CD14-positive monocyte (primary cell): ENCODE data around the gene SLC32A1. TPM values are rescaled to one million over a fixed set of nuclear protein-coding genes. Genes with fewer than 3 reads are reported as not detected.
A peak's percentile ranks its signal among the peaks of the same experiment; 100 is the strongest.

Experiments
- DNase-seq, 3 donors: peaks; one replicate each; pipeline ENCODE4 v3.0.0-alpha.2; 2011 to 2022
- H2AFZ ChIP-seq: 2 replicates; pipeline ENCODE4 v1.6.0; 2012; ENCODE audit warnings: mild to moderate bottlenecking, low read depth, low read length, inconsistent platforms; ENCODE audit not compliant: insufficient read depth, poor library complexity, severe bottlenecking
- H3K27ac ChIP-seq, 2 donors: 1 replicate in 1 of 2; 2 replicates in 1 of 2; pipeline ENCODE4 v1.5.1; 2012 to 2013; ENCODE audit warnings: low read length in 2 of 2, control low read depth in 1 of 2, inconsistent platforms in 1 of 2, low read depth in 1 of 2, mild to moderate bottlenecking in 1 of 2
- H3K27me3 ChIP-seq, 2 donors: one replicate each; pipeline versions ENCODE4 v1.6.0 to v1.6.1; 2011 to 2013; ENCODE audit warnings: low read length in 2 of 2; ENCODE audit not compliant: control insufficient read depth in 2 of 2, insufficient read depth in 2 of 2
- H3K36me3 ChIP-seq, 2 donors: replicated peaks in 1 of 2; 1 replicate in 1 of 2; 2 replicates in 1 of 2; pipeline versions ENCODE4 v1.5.1 to v1.6.1; 2012 to 2013; ENCODE audit warnings: low read length in 2 of 2, control low read depth in 1 of 2, inconsistent platforms in 1 of 2, mild to moderate bottlenecking in 1 of 2; ENCODE audit not compliant: insufficient read depth in 2 of 2, control insufficient read depth in 1 of 2
- H3K4me1 ChIP-seq, 2 donors: 1 replicate in 1 of 2; 2 replicates in 1 of 2; pipeline versions ENCODE4 v1.5.1 to v1.6.1; 2012 to 2013; ENCODE audit warnings: low read length in 2 of 2, control low read depth in 1 of 2, inconsistent platforms in 1 of 2, mild to moderate bottlenecking in 1 of 2, moderate library complexity in 1 of 2; ENCODE audit not compliant: insufficient read depth in 2 of 2, control insufficient read depth in 1 of 2
- H3K4me2 ChIP-seq: replicated peaks from 2 replicates; pipeline ENCODE3; 2012; ENCODE audit warnings: low read length, moderate library complexity, mild to moderate bottlenecking; ENCODE audit not compliant: poor library complexity, severe bottlenecking; ENCODE audit errors: extremely low read depth
- H3K4me3 ChIP-seq, 3 experiments: fragments of 200-600 bp in 1 of 3; sonication (generic) in 1 of 3; replicated peaks in 1 of 3; 1 replicate in 2 of 3; 2 replicates in 1 of 3; pipeline ENCODE4 v1.5.1; 2011 to 2013; ENCODE audit warnings: low read length in 3 of 3, mild to moderate bottlenecking in 3 of 3, control low read depth in 2 of 3, low read depth in 2 of 3, inconsistent platforms in 1 of 3, moderate library complexity in 1 of 3
- H3K79me2 ChIP-seq: 2 replicates; pipeline ENCODE4 v1.6.0; 2012; ENCODE audit warnings: mild to moderate bottlenecking, control low read depth, inconsistent platforms, low read length, moderate library complexity; ENCODE audit not compliant: insufficient read depth
- H3K9ac ChIP-seq: 2 replicates; pipeline ENCODE4 v1.6.0; 2017; ENCODE audit warnings: low read length, mild to moderate bottlenecking; ENCODE audit not compliant: insufficient read depth, poor library complexity, severe bottlenecking
- H3K9me3 ChIP-seq, 2 donors: replicated peaks in 1 of 2; 1 replicate in 1 of 2; 2 replicates in 1 of 2; pipeline versions ENCODE4 v1.5.1 to v1.6.1; 2012 to 2013; ENCODE audit warnings: low read length in 2 of 2, control low read depth in 1 of 2; ENCODE audit not compliant: control insufficient read depth in 1 of 2, insufficient read depth in 1 of 2
- H4K20me1 ChIP-seq: 2 replicates; pipeline ENCODE4 v1.6.0; 2012; ENCODE audit warnings: mild to moderate bottlenecking, low read length, control low read depth, moderate library complexity; ENCODE audit not compliant: insufficient read depth
- H3K27ac Mint-ChIP-seq, 7 donors: one replicate each; pipeline ENCODE4 v1.8.0; 2020; ENCODE audit warnings: mild to moderate bottlenecking in 7 of 7, mixed read lengths in 7 of 7, moderate library complexity in 6 of 7, inconsistent platforms in 2 of 7
- H3K27me3 Mint-ChIP-seq, 3 donors: one replicate each; pipeline ENCODE4 v1.8.0; 2021 to 2022; ENCODE audit warnings: low read depth in 3 of 3, mild to moderate bottlenecking in 3 of 3, mixed read lengths in 3 of 3, moderate library complexity in 3 of 3, inconsistent platforms in 1 of 3
- H3K36me3 Mint-ChIP-seq, 2 donors: one replicate each; pipeline ENCODE4 v1.8.0; 2020; ENCODE audit warnings: mixed read lengths in 2 of 2, inconsistent platforms in 1 of 2, mild to moderate bottlenecking in 1 of 2
- H3K4me1 Mint-ChIP-seq: one replicate; pipeline ENCODE4 v1.8.0; 2020; ENCODE audit warnings: mild to moderate bottlenecking, mixed read lengths
- H3K4me3 Mint-ChIP-seq, 2 donors: one replicate each; pipeline ENCODE4 v1.8.0; 2020; ENCODE audit warnings: mild to moderate bottlenecking in 2 of 2, mixed read lengths in 2 of 2, moderate library complexity in 1 of 2
- H3K9me3 Mint-ChIP-seq, 7 donors: one replicate each; pipeline ENCODE4 v1.8.0; 2020 to 2022; ENCODE audit warnings: mixed read lengths in 7 of 7, mild to moderate bottlenecking in 6 of 7, moderate library complexity in 6 of 7, inconsistent platforms in 2 of 7
- CTCF ChIP-seq: fragments of 200-600 bp; IDR thresholded peaks from one replicate; pipeline ENCODE4 v1.8.0; 2022; ENCODE audit warnings: antibody characterized with exemption, mild to moderate bottlenecking
- WGBS: methylation state at CpG from one replicate; pipeline ENCODE4 v1.1.5; 2013; ENCODE audit warnings: missing lambda C conversion rate; ENCODE audit not compliant: insufficient coverage; 5-methylcytosine and 5-hydroxymethylcytosine counted together
- intact Hi-C, 2 donors: fragments of 100-400 bp; cut with micrococcal nuclease; formaldehyde crosslinking; loops; one replicate each; pipeline versions ENCODE4 v1.15.0 to v1.15.1; 2023
- polyA plus RNA-seq, 3 donors: library from polyadenylated mRNA; depleted of rRNA in 1 of 3; unstranded in 2 of 3; stranded (reverse) in 1 of 3; fragments of 300-500 nt in 2 of 3; fragments of >200 nt in 1 of 3; fragmentation: Illumina TruSeq in 2 of 3; gene quantifications; 1 replicate in 2 of 3; 2 replicates in 1 of 3; pipeline ENCODE4 v1.2.3, GENCODE V29; 2012 to 2021

Gene SLC32A1
- polyA plus RNA-seq, 3 donors: not detected

- 8% methylated on average over 40 of the region's 41 CpGs for WGBS
- Histone ChIP-seq H3K9ac (no peak overlapping the region), H3K27me3 (peaks cover 80 to 96% of the 10 kb centered on the region in 2 donors), H3K4me1 (peaks cover 8 to 12% of the 10 kb centered on the region in 2 donors), H2AFZ (peak overlapping the region; percentile 67), H3K79me2 (no peaks in the 10 kb centered on the region), H3K4me3 (peak overlapping the region in 1 of 3 experiments; percentile 69), H3K9me3 (peaks cover 5 to 47% of the 10 kb centered on the region in 2 donors), H3K36me3 (no peaks in the 10 kb centered on the region), H3K27ac (no peak overlapping the region), H3K4me2 (peak overlapping the region; percentile 76), H4K20me1 (no peaks in the 10 kb centered on the region)
- intact Hi-C loops: no loop called here
- DNase-seq: no peak
- Mint-ChIP-seq H3K4me1 (peaks cover 37% of the 10 kb centered on the region), H3K27ac (peak overlapping the region in 2 of 7 donors; percentile 29 to 35), H3K4me3 (peak overlapping the region; percentile 31 to 80), H3K9me3 (peaks cover 0 to 41% (median 18%) of the 10 kb centered on the region in 7 donors), H3K36me3 (peaks cover 3 to 20% of the 10 kb centered on the region in 2 donors), H3K27me3 (peaks cover 93 to 98% (median 96%) of the 10 kb centered on the region in 3 donors)
- TF ChIP-seq CTCF: no peak
These were observed 6.1 kb downstream of the SLC32A1 start for GRCh38 chr20:38730167-38730988.

GRCh38 chr20:38730989-38731737, 6.9 kb downstream of the SLC32A1 start:
- WGBS: under 1% methylated on average over 30 of the region's 40 CpGs
- Mint-ChIP-seq H3K27ac (peak overlapping the region in 1 of 7 donors; percentile 29), H3K4me3 (peak overlapping the region; percentile 68 to 80), H3K36me3 (peaks cover 3 to 20% of the 10 kb centered on the region in 2 donors), H3K4me1 (peaks cover 31% of the 10 kb centered on the region), H3K9me3 (peaks cover 0 to 41% (median 14%) of the 10 kb centered on the region in 7 donors), H3K27me3 (peaks cover 93 to 98% (median 94%) of the 10 kb centered on the region in 3 donors)
- peak overlapping the region; percentile 67 for H2AFZ ChIP-seq
- peak; percentile 54 to 68 (median 57) for DNase-seq
- no peaks in the 10 kb centered on the region for H4K20me1 ChIP-seq
- no peak overlapping the region for H3K9ac ChIP-seq
- intact Hi-C loops: no loop called here
- H3K9me3 ChIP-seq: peaks cover 0 to 39% of the 10 kb centered on the region in 2 donors
- peak overlapping the region; percentile 76 for H3K4me2 ChIP-seq
- peak overlapping the region; percentile 16 to 69 (median 22) for H3K4me3 ChIP-seq
- TF ChIP-seq CTCF: peak; percentile 99
- H3K4me1 ChIP-seq: peaks cover 8 to 12% of the 10 kb centered on the region in 2 donors
- no peaks in the 10 kb centered on the region for H3K79me2 ChIP-seq
- H3K36me3 ChIP-seq: no peaks in the 10 kb centered on the region
- no peak overlapping the region for H3K27ac ChIP-seq
- H3K27me3 ChIP-seq: peaks cover 78 to 96% of the 10 kb centered on the region in 2 donors
